A673 (cell line): Measurements from ENCODE around the gene PSMD11. TPM values are rescaled to one million over a fixed set of nuclear protein-coding genes. Genes with fewer than 3 reads are reported as not detected.
A peak's percentile ranks its signal among the peaks of the same experiment; 100 is the strongest.

Experiments used
- BruUV-seq: library from RNA; stranded (reverse); fragments of 400-500 nt; replicated peaks from 2 replicates; lab custom pipeline; 2021; lab: Mats Ljungman, UMichigan
- CTCF ChIA-PET: fragments of 300-600 bp; sonication (Branson Sonifier 250); formaldehyde crosslinking; loops from one replicate; lab custom pipeline; 2022; ENCODE audit warnings: antibody characterized with exemption; lab: Charles Lee
- POLR2A ChIA-PET: fragments of 300-600 bp; sonication (Branson Sonifier 250); formaldehyde crosslinking; loops from one replicate; lab custom pipeline; 2022; ENCODE audit warnings: antibody characterized with exemption; ENCODE audit not compliant: low non-redundant PET; lab: Charles Lee
- DNase-seq: peaks from one replicate; pipeline ENCODE4 v3.0.0-alpha.2; 2015; ENCODE audit warnings: low spot score
- H3K27ac ChIP-seq: fragments of 200-600 bp; sonication (generic); 2 replicates; pipeline ENCODE4 v1.5.1; 2016; ENCODE audit warnings: mixed run types, low read depth, mild to moderate bottlenecking, mixed read lengths, antibody characterized with exemption, low read length; ENCODE audit not compliant: poor library complexity, severe bottlenecking
- H3K27me3 ChIP-seq: fragments of 200-600 bp; sonication (generic); replicated peaks from 2 replicates; pipeline ENCODE4 v1.6.1; 2017; ENCODE audit warnings: mixed run types, low read depth, mild to moderate bottlenecking, mixed read lengths, antibody characterized with exemption, low read length; ENCODE audit not compliant: insufficient read depth, poor library complexity
- H3K36me3 ChIP-seq: fragments of 200-600 bp; sonication (generic); 2 replicates; pipeline ENCODE4 v1.6.1; 2016; ENCODE audit warnings: mixed run types, mild to moderate bottlenecking, mixed read lengths, antibody characterized with exemption, low read length; ENCODE audit not compliant: insufficient read depth, poor library complexity, severe bottlenecking
- H3K4me1 ChIP-seq: fragments of 200-600 bp; sonication (generic); 2 replicates; pipeline ENCODE4 v1.6.1; 2017; ENCODE audit warnings: mixed run types, mild to moderate bottlenecking, mixed read lengths, antibody characterized with exemption, low read length; ENCODE audit not compliant: insufficient read depth, poor library complexity, severe bottlenecking
- H3K4me3 ChIP-seq: fragments of 200-600 bp; sonication (generic); 2 replicates; pipeline ENCODE4 v1.5.1; 2016; ENCODE audit warnings: low read depth, mixed run types, mild to moderate bottlenecking, mixed read lengths, low read length; ENCODE audit not compliant: poor library complexity, severe bottlenecking
- H3K9me3 ChIP-seq: fragments of 200-600 bp; sonication (generic); 2 replicates; pipeline ENCODE4 v1.6.1; 2016; ENCODE audit warnings: mixed run types, low read depth, mild to moderate bottlenecking, mixed read lengths, antibody characterized with exemption, low read length; ENCODE audit not compliant: poor library complexity, severe bottlenecking
- CTCF ChIP-seq: fragments of 300-800, 200-600 bp; sonication (generic); conservative IDR thresholded peaks from 2 replicates; pipeline ENCODE4 v1.5.1; 2017; ENCODE audit warnings: low read depth, mild to moderate bottlenecking, antibody characterized with exemption, low read length, moderate library complexity, mixed read lengths
- EZH2 ChIP-seq: fragments of 200-600 bp; sonication (generic); IDR thresholded peaks from 2 replicates; pipeline ENCODE4 v1.6.1; 2017; ENCODE audit warnings: borderline replicate concordance, low read depth, mild to moderate bottlenecking, mixed read lengths, antibody characterized with exemption, low read length; ENCODE audit not compliant: poor library complexity, severe bottlenecking
- intact Hi-C: fragments of 100-400 bp; cut with micrococcal nuclease; formaldehyde crosslinking; loops from one replicate; pipeline ENCODE4 v1.10.0; 2022; ENCODE audit not compliant: unreplicated experiment
- total RNA-seq: library from RNA; stranded (reverse); gene quantifications from 2 replicates; pipeline ENCODE4 v1.2.3, GENCODE V29; 2021

Gene PSMD11
- total RNA-seq, 1 experiment from 2014 or later, result 195 TPM

- DNase-seq, result no peak
- Histone ChIP-seq H3K9me3 (no peaks in the 10 kb centered on the region), H3K4me3 (no peak overlapping the region), H3K36me3 (no peaks in the 10 kb centered on the region), H3K4me1 (peaks cover 7% of the 10 kb centered on the region), H3K27me3 (no peaks in the 10 kb centered on the region), H3K27ac (no peak overlapping the region)
- TF ChIP-seq CTCF, result no peak
- TF ChIP-seq EZH2, result no peak
- intact Hi-C loops, result no loop called here
- POLR2A ChIA-PET, result no interaction called here
- CTCF ChIA-PET, result no interaction called here
- BruUV-seq, result no TSS peak
These were observed 71.5 kb downstream of the PSMD11 start for GRCh38 chr17:32515677-32516383.

- no TSS peak for BruUV-seq
- no peak overlapping the region for H3K4me3 ChIP-seq
- no peaks in the 10 kb centered on the region for H3K27me3 ChIP-seq
- H3K27ac ChIP-seq, result no peak overlapping the region
- intact Hi-C loops, result no loop called here
- TF ChIP-seq EZH2 (no peak), CTCF (no peak)
- no peaks in the 10 kb centered on the region for H3K9me3 ChIP-seq
- no peaks in the 10 kb centered on the region for H3K36me3 ChIP-seq
- peaks cover 7% of the 10 kb centered on the region for H3K4me1 ChIP-seq
- POLR2A ChIA-PET, result no interaction called here
- CTCF ChIA-PET, result no interaction called here
- DNase-seq, result no peak
These were observed 72.1 kb downstream of the PSMD11 start for GRCh38 chr17:32516450-32516849.

- BruUV-seq, result no TSS peak
- peak; percentile 38 for DNase-seq
- POLR2A ChIA-PET, result no interaction called here
- Histone ChIP-seq H3K36me3 (no peaks in the 10 kb centered on the region), H3K4me1 (peaks cover 7% of the 10 kb centered on the region), H3K9me3 (no peaks in the 10 kb centered on the region), H3K27me3 (no peaks in the 10 kb centered on the region), H3K27ac (no peak overlapping the region), H3K4me3 (no peak overlapping the region)
- intact Hi-C loops, result no loop called here
- CTCF ChIA-PET, result interaction anchor here (0.6 kb wide), 1 partner anchor 159 kb away, joined by 4 read pairs; no protein-coding TSS in a partner anchor
- TF ChIP-seq EZH2 (no peak), CTCF (no peak)
These were observed 72.8 kb downstream of the PSMD11 start for GRCh38 chr17:32516940-32517701.
